SKM-1 (cell line): ENCODE data around the gene RICTOR.
A peak's percentile ranks its signal among the peaks of the same experiment; 100 is the strongest.
"Not testable (repeated sequence)": the region's sequence is repeated elsewhere in the genome, so short reads cannot be mapped to it uniquely, and the experiment has no call there.

Experiments
- DNase-seq: peaks from one replicate; lab custom pipeline; 2025; ENCODE audit not compliant: unreplicated experiment; lab: John Stamatoyannopoulos, UW

RICTOR gene

DNA sequence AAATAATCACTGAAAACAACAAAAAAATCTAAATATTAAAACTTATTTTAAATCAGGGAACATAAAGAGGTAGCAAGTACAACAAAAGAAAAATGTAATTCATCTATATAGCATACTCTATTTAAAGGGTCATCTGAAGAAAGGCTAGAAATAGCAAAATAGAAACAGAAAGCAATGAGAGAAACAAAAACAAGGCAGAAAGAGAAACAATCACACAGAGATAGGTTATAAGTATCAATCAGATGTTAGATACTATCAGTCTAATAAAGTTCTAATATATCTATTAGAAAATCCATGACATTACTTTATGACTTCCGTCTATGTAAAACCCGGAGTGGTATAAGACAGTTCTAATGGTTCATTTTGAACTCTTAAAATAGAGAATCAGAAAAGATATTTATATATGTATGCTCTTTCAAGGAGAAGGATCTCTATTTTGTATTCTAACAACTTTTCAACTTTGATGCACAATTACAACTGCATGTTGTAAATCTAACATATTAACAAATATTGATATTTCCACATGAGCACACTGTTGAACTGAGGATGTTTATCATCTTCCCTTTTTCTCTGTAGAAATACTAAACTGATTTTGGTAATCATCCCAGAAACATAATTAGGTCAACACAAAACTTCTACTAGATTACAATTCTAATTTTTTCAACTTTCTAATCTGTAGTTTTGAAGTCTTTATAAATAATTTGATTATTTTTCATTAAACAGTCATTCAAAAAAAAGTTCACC lies 15.8 kb downstream of the RICTOR start:
- DNase-seq, result no peak

DNA sequence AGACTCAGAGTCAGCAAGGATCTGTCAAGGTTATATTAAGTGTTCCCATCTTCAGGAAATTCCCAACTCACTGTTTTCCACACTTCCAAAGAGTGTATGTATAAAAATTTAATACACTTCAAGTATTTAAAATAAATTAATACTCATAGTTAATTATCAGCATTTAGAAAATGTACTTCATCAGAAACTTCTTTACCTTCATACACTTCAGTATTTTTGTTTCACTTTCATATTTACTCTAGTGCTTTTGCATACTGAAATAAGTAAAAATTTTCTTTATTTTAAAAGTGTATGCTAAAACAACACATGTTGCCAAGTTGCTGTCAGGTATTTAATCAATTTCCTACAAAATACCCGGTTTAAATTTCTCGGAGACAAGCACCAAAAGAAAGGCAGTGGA lies 16.5 kb downstream of the RICTOR start:
- no peak for DNase-seq

DNA sequence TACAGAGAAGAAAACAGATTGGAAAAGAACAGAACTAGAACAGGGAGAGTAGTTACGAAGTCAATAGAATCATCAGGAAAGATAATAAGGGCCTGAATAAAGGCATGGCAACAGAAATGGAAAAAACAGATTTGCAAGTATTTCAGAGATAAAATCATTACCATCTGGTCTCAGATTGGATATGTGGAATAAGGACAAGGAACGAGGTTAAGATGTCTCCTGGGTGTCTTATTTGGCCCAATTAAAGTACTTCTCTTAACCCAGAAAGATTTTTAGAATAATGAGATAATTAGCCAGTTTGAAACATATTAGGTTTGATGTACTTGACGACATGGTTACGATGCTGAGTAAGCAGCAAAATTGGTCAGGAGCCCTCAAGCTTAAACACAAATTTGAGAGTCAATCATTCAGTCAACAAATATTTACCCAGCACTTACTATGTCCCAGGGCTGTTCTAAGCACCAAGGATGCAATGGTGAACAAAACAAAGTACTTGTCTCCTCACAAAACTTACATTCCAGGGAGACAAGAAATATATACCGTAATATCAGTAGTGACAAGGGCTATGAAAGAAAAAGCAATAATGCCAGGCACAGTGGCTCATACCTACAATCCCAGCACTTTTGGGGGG lies 18.3 kb downstream of the RICTOR start:
- DNase-seq, result no peak

DNA sequence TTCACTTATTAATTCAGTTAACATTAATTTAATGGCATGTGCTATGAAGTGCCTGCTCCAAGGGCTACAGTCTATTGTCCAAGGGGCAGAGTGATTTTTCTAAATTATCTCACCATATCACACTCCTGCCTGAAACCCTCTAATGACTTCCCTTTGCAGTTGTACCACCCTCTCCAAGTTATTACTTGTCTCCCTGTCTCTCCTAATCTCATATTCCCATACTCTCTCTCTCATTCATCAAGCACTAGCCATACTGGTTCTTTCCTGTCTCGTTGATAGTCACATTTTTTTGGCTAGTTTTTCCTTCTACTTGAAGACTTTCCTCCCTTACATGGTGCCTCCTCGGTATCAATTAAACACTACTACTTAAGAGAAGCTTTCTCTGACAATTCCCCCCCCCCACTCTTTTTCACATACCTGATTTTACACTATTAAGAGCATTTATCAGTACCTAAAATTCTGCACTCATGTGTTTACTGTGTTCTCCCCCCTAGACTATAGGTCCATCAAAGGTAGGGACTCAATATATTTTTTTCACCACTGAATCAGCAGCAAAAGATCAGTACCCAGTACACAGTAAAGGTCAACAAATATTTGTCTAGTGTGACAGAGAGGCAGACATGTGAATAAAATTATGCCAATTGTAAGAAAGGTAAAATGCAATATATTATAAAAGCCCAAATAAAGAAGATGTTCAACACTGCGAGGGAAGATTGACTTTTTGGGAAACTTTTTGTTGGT lies 19.0 kb downstream of the RICTOR start:
- DNase-seq, result no peak

DNA sequence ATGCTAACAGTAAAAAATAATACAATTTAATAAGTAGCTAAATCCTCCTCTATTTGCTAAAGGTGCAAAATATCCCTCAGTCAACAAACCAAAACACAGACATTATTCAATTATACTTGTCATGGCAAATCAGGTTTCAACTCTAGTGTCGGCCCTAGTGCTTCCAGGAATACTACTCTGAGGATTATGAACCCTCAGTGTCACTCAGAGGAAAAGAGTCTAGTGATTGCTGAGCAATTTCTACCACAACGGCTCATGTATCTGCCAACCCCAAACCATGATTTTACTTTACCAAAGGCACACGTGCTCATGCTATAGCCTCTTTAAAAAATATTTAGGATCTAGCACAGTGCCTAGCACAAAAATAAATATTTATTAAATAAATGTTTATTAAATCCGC lies 21.0 kb downstream of the RICTOR start:
- DNase-seq, result no peak

DNA sequence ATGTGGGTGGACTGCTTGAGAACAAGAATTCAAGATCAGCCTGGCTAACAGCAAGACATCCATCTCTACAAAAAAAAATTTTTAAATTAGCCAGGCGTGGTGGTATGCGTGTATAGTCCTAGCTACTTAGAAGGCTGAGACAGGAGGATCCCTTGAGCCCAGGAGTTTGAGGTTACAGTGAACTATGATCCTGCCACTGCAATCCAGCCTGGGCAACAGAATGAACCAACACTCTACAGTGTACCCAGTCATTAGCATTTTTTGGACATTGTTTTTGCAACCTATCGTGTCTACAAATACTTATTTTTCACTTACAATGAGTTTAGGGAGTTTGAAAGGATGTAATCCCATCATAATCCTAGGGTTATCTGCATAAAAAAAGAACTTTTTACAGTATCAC lies 22.1 kb downstream of the RICTOR start:
- no peak for DNase-seq

DNA sequence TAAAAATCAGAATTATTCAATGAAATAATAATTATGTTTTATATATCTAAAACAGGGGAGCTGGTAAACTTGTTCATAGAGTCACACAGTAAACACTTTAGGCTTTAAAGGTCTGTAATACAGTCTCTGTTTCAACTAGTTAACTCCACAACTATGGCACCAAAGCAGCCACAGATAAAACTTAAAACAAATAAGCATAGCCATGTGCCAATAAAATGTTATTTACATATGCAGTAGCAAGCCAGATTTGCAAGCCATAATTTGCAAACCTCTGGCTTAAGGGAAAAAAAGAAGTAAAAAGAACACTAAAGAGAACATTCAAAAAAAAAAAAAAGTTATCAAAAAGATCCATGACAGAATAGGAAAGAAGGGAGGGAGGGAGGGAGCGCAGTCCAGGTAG lies 24.9 kb downstream of the RICTOR start:
- no peak for DNase-seq

DNA sequence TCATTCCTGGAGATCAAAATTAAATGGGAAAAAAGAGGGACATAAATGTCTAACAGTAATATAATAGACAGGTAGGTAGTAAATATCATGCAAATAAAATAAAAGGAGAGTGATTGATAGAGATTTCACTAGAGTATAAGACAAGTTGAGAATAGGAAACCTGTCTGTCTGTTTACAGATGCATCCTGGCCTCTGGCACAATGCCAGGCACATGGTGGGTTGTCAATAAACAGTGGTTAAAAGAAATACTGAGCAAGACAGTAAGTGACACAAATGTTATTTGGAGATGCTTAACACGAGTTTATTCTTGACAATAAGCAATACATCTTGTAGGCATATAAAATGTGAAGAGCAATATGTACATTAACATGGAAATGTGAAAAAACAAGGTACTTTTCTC lies 33.3 kb downstream of the RICTOR start:
- DNase-seq, result no peak

DNA sequence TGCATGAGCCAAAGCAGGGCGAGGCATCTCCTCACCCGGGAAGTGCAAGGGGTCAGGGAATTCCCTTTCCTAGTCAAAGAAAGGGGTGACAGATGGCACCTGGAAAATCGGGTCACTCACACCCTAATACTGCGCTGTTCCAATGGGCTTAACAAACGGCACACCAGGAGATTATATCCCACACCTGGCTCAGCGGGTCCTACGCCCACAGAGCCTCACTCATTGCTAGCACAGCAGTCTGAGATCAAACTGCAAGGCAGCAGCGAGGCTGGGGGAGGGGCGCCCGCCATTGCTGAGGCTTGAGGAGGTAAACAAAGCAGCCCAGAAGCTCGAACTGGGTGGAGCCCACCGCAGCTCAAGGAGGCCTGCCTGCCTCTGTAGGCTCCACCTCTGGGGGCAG lies 39.7 kb downstream of the RICTOR start:
- DNase-seq, result not testable (repeated sequence)

DNA sequence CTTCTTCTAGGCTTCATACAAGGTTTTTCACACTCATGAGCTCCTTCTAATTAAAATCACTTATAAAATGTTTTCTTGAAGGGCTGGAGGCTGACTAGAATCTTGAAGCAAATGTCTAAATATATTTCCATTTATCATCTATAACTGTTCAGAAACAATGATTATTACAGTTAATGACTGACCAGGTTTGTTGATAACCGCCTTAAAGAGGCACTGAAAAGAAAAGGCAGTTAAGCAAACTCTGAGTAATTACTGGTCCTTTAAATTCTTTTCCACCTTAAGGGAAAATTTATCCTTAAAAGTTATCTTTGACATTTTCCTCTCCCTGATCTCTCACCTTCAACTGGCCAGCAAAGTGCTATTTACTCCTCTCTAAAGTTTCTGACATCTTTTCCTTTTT lies 43.2 kb downstream of the RICTOR start:
- DNase-seq, result no peak

DNA sequence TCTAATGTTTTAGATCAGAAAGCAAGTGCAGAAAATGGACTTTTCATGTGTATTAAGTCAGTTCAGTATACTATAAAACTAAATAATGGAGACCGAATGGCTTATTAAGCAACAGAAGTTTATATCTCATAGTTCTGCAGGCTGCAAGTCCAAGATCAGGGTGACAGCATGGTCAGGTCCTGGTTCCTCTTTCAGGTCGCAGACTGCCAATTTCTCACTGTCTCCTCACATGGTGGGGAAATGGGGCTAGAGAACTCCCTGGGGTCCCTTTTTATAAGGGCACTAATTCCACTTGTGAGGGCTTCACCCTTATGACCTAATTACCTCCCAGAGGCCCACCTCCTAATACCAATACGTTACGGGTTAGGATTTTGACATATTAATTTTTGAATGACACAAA lies 48.7 kb downstream of the RICTOR start:
- peak; percentile 4 for DNase-seq

DNA sequence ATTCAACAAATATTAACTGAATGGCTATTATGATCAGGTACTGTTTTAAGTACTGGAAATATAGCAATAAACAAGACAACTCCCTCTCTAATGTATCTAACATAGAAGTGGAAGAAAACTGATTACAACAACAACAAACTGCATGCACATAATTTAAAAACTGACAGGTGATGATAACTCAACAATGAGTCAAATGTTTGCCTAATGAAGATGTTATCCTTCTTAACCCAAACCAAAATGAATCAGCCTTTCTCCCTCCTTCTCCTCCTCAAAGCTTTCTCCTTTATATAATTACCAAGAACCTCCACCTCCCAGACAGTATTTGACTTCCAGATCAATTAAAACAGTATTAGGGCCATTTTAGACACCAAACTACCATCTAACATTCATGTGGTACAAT lies 49.3 kb downstream of the RICTOR start:
- DNase-seq, result no peak

DNA sequence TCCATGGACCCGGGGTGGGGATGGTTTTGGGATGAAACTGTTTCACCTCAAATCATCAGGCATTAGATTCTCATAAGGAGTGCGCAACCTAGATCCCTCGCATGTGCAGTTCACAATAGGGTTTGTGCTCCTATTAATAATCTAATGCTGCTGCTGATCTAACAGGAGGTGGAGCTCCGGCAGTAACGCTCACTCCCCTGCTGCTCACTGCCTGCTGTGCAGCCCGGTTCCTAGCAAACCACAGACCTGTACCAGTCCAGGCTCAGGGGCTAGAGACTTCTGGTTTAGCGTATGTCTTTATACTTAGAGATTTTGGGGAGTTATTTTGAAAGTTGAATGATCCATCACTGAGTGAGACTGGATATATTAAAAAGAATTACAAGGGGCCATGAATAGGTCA lies 50.2 kb downstream of the RICTOR start:
- DNase-seq, result no peak

DNA sequence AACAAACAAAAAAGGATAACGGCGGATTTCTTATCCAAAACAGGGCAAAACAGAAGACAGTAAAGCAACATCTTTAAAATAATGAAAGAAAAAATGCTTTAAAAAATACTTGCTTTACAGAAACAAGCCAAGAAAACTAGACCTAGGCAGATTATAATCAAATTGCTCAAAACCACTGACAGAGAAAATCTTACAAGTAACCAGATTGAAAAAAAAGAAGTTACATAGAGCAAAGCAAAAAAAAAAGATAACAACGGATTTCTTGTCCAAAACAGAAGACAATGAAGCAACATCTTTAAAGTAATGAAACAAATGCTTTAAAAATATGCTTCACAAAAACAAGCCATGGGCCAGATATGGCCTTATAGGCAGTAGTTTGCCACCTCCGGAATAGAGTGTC lies 51.1 kb downstream of the RICTOR start:
- no peak for DNase-seq

DNA sequence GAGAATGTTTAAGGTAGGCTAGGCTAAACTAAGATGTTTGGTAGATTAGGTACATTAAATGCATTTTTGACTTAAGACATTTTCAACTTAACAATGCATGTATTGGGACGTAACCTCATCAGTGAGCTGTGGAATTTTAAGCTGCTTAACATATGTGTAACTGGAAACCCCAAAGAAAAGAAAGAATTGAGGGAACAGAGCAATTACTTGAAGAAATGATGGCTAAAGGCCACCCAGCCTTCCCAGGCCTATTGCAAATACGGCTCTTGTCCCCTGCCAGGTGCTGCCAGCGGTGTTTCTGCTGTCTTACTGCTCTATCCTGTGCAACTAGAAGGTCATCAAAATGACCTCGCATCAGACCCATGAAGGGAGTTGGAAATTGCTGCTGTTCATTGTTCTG lies 52.0 kb downstream of the RICTOR start:
- DNase-seq, result no peak

DNA sequence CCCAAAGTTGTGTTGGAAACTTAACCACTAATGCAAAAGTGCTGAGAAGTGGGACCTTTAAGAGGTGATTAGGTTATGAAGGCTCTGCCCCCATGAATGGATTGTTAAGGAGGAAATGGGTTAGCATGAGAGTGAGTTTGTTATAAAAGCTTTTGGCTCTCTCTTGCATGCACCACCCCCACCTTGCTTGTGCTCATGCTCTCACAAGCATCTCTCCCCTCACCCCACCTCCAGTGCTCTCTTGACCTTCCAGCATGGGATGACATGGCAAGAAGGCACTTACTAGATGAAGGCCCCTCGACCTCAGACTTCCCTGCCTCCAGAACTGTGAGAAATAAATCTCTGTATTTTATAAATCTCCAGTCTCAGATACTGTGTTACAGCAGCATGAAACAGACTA lies 52.8 kb downstream of the RICTOR start:
- no peak for DNase-seq

DNA sequence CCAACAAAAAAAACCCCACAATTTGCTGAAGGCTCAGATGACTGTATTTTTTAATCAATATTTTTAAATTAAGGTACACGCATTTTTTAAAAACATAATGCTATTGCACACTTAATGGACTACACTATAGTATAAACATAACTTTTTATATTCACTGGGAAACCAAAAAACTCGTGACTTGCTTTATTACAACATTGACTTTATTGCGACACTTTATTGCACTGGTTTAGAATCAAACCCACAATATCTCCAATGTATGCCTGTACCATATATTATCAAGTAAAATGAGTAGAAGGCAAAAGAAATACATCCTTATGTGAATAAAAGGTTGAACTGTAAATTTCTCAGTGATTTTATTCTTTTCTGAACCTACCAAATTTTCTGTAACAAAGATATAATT lies 53.7 kb downstream of the RICTOR start:
- DNase-seq, result no peak

DNA sequence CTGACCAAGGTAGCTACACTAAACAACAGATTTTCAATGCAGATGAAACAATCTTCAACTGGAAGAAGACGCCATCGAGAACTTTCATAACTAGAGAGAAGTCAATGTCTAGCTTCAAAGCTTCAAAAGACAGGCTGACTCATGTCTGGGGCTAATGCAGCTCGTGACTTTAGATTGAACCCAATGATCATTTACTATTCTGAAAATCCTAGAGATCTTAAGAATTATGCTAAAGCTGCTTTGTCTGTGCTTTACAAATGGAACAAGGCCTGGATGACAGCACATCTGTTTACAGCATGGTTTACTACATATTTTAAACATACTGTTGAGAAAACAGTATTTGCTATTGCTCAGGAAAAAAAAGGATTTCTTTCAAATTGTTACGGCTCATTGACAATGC lies 54.9 kb downstream of the RICTOR start:
- no peak for DNase-seq

DNA sequence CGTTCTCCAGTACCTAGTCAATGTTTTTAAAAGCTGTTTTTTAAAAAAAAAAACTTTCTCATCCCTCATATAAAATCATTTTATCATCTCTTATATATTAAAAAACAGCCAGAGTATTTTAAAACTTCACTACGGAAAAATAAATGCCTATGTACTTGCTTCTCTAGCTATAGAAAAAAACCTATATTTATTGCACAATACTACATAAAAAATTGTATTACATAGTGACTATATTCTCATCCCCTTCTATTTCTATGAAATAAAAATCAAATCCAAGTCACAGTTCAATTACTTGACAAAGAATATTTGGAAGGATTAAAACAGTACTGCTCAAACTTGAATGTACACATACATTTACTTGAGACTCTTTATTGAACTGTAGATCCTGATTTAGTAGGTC lies 56.7 kb downstream of the RICTOR start:
- no peak for DNase-seq

DNA sequence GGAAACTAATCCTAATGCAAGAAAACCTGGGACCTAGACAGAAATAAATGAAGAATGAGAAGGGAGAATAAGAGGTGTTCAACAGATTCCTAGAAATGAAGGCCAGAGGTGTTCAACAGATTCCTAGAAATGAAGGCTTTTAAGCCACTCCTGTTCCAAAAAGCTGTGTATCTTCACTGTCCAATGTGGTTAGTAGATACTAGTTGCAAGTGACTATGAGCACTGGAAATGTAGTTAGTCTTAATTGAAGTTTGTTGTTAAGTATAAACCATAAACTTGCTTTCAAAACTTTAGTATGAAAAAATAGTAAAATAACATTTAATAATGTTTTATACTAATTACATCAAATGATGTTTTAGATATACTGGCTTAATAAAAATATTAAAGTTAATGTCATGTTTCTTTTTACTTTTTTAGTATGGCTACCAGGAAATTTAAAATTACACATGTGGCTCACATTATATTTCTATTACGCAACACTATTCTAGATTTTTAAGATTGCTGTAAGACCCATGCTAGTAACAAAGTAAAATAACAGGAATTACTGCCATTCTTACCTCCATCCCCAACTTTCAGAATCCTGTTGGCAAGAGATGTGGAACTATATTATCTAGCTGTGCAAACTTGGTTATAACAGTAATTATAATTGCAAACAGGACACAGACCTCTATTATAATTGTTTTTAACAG lies 57.5 kb downstream of the RICTOR start:
- no peak for DNase-seq

DNA sequence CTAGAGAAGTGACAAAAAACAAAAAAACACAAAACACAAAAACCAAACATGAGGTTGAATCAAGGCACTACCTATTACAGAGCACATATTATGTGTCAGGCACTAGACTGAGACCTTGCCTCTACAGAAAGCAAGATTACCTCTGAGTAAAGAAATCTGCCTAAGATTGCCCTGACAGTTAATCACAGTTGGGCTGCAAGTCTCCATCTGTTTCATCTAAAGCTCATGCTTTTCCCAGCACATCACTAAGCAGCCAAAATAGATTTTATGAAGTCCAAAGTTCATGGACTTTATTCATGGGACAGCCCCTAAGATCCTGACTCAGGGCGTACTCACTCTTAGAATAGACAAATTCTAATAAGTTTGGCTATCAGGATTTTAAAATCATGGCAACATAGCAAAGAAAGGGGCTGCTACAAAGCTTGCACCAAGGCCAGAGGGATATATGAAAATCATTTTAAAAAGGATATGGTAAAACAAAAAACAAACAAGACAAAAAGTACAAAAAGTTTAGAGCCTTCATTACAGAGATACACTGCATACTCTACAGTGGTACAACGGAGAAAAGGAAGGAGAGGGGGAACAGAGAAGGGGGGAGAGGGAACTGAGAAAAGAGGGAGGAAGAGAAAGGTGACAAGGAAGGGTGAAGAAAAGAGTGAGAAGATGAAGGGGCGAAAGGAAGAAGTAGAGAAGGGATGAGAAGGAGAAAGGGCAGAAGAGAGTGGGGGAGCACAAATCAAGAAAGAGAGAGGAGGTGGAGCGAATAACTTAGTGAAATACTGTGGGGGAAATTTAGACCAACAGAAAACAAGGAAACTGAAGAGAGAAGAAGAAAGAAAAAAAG lies 58.2 kb downstream of the RICTOR start:
- DNase-seq, result no peak
